ENCODE data around the gene ZNF276.

Gene ZNF276

DNA sequence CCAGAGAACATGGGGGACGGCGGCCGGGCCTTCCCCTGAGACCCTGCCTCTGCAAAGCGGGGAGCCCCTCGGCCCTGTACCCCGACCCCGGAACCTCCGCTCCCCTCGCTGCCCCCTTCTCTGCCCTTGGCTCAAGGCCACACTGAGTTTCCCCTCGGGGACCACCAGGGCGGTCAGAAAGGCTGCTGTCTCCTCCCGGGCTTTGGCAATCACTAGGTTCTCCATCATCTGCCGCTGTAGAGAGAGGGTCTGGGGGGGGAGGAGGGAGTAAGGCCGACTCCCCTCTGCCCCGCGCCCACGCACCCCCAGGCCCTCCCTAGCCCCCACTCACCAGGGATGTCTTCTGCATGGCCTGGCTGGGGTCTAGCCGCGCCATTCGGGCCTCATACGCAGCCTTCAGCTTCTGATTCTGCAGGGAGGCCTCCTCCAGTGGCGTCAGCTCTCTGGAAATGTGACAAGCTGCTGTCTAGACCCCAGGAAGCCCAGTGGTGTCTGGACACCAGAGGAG lies 9.0 kb upstream of the ZNF276 start:
- DNase-seq = peak; percentile 35

DNA sequence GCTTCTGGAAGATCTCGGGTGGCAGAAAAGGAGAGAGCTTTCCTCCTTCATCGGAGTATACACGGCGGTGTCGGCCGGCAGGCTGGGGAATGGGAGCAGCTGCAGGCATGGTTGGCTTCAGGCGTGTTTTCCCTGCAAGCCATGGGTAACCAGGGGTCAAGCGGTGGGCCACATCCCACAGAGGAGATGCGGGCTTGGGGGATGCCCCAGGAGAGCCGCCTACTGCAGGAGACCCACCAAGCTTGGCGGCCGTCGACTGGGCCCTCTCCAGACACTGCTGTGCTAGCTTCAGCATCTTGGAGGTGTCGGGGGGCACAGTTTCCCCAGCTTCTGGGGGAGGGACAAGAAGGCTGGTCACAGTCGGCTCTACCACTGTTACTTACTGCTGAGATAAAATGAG lies 4.8 kb upstream of the ZNF276 start:
- DNase-seq = no peak

DNA sequence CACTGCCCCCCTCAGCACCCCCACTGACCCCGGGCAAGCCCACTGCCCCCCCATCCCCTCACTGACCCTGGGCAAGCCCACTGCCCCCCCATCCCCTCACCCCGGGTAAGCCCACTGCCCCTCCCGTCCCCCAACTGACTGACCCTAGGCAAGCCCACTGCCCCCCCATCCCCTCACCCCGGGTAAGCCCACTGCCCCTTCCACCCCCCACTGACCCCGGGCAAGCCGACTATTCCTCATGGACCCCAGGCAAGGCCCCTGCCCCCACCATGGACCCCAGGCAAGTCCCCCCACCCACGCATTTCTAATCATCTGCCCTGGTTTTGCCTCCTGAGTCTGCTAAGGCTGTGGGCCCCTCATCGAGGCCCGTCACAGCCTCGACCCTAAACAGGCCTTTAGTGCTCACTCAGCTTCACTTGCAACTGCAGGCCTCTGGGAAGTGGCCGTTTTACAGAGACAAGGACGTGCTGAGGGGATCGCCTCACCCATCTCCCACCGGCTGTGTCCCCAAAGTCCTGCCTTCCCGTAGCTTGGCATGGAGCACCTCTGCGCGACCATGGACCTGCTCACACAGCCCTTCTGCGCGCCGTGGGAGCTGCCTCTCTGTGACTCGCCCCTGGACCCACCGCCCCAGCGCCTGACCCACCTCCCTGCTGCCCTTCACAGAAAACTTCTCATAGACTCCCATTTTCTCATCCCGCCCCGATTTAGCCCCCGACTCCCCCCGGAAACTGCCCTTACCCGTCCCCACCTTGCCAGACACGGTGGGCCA lies 4.2 kb upstream of the ZNF276 start:
- no peak for DNase-seq

DNA sequence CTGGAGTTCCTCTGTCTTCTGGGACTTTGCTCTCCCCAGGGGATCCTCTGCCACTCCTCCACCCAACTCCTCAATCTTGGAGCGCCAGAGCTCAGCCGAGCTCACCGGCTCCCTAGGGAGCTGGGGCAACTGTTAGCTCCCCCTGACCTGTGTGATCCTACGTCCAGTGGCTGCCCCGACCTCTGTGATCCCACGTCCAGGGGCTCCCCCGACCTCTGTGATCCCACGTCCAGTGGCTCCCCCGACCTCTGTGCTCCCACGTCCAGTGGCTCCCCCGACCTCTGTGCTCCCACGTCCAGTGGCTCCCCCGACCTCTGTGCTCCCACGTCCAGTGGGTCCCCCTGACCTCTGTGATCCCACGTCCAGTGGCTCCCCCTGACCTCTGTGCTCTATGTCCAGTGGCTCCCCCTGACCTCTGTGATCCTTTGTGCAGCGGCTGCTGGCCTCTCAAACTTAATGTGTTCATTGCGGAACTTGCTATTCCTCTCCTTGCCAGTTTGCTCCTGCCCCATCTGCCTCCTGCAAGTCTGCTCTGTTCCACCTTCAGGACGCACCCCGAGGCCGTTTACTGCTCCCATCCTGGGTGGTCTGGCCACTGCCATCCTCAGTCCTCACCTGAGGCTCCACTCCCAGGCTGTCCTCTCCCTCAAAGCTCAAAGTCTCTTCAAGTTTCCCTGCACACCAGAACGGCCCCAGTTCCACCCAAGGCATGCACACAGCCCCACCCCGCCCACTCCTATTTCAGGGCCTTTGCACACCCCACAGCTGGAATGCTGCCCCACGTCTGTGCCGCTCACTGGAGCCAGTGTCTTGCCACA lies 3.4 kb upstream of the ZNF276 start:
- no peak for DNase-seq

DNA sequence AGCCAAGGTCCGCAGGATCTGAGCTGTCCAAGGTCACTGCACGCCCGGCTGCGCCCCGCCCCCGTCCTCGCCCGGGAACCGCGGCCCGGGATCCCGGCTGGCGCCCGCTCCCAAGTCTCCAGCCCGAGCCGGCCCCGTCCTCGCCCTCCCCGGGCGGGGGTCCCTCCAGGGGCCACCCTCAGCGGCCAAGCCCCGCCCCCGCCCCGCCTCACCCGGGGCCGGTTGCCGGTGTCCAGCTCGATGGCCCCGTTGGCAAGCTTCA lies 855 bp upstream of the ZNF276 start:
- DNase-seq = no peak

DNA sequence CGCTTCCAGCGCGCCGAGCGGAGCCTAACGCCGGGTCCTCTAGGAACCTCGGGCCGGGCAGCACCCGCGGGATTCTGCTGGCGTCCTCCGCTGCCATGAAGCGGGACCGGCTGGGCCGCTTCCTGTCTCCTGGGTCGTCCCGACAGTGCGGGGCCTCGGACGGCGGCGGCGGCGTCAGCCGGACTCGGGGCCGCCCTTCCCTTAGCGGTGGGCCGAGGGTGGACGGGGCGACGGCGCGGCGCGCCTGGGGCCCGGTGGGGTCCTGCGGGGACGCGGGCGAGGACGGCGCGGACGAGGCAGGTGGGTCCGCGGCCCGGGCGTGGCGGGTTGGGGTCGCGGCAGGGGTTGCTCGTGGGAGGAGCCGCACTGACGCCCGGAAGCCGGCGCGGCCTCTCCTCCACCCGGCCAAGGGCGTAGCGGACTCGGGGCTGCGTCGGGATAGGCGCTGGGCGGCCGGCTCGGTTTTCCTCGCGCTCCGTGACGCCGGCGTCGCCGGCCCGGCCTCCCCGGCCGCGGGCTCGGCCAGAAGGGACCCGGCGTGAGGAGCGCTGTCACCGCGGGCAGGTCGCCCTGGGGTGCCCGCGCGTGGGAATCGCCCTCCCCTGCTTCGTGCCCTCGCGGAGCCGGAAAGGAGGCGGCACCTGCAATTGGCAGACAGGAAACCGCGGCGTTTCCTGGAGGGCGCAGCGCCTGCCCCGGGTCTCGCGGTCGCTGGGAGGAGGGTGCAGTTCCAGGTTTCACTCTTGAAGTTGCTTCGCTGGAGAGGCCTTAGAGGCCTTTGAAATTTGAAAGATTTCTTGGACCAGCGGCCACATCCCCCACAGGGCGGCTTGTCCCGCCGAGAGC lies 432 bp downstream of the ZNF276 start:
- DNase-seq = peak; percentile 41

DNA sequence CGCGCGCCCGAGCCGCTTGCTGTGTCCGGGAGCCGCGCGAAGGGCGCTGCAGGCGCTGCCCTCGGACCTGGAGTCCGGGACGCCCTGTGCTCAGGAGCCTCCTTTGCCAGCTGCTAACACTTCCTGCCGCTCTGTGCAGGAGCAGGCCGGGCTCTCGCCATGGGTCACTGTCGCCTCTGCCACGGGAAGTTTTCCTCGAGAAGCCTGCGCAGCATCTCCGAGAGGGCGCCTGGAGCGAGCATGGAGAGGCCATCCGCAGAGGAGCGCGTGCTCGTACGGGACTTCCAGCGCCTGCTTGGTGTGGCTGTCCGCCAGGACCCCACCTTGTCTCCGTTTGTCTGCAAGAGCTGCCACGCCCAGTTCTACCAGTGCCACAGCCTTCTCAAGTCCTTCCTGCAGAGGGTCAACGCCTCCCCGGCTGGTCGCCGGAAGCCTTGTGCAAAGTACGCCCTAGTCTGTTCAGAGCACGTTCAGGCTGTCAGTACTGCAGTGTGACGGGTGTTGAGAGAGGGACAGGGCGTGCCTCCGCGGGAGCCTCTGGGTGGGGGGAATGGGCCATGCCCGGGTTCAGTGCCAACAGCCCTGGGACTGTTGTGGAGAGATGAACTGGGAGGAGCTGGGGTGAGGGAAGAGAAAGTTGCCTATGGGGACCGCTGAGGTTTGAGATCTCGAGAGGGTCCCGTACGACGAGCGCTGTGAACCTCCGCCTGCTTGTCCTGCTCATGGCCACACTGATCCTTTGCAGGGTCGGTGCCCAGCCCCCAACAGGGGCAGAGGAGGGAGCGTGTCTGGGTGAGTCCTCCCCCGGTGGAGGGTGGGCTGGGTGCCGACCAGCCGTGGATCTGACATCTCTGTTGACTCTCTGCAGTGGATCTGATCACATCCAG lies 1.3 kb downstream of the ZNF276 start:
- DNase-seq = no peak

DNA sequence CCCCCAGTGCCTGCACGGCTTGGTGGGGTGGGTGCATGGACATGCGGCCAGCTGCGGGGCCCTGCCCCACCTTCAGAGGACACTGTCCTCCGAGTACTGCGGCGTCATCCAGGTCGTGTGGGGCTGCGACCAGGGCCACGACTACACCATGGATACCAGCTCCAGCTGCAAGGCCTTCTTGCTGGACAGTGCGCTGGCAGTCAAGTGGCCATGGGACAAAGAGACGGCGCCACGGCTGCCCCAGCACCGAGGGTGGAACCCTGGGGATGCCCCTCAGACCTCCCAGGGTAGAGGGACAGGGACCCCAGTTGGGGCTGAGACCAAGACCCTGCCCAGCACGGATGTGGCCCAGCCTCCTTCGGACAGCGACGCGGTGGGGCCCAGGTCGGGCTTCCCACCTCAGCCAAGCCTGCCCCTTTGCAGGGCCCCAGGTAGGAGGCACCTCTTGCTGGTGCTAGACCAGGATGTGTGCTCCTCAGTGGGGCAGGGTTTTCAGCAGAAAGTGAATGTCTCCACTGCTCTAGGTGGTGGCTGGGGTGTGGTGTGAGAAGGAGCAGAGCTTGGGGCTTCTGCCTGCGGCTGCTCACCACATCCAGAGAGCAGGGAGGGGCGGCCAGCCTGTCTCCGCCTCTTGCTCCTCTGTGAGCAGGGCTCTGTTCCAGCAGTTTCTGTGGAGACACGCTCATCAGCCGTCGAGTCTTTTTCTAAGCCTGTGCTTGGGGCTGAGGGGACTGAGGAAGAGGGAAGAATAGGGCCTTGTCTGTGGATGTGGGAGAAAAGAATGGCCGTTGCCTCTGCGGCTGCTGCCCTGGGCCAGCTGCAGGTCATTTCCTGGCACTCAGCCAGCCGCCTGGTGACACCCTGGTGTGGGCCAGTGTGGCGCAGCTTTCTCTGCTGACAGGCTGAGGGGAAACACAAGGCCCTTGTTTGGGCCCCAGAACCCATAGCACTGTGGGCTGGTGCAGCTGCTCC lies 2.2 kb downstream of the ZNF276 start:
- no peak for DNase-seq

DNA sequence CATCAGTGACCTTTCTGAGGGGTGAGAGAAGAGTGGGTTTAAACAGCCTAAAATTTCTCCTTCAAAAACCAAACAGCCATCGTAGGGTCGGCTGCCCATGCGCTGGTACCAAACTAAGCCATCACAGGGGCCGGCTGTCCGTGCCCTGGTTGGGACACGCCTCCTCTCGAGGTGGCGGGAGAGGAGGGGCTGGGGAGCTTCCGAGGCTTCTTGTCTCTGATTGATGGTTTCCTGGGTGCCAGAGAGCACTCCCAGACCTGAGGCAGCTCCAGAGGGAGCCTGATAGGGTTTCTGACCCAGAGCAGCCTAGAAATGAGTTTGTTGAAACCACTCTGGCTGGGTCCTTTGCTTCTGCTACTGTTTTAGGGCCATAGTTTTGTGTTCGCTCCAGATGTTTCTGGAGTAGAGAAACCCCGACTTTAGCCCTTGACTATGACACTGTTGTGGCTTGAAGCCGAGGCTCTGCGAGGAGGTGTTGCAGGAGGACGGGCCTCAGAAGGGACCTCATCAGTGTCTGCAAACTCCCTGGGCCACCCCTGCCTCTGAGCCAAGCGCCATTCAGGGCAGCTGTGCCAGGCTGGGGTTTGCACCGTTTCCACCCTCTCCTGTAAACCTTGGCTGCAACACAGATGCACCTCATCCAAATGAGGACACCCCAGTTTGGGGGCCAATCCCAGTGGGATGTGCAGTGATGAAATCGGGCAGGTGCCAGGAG lies 6.2 kb downstream of the ZNF276 start:
- no peak for DNase-seq

DNA sequence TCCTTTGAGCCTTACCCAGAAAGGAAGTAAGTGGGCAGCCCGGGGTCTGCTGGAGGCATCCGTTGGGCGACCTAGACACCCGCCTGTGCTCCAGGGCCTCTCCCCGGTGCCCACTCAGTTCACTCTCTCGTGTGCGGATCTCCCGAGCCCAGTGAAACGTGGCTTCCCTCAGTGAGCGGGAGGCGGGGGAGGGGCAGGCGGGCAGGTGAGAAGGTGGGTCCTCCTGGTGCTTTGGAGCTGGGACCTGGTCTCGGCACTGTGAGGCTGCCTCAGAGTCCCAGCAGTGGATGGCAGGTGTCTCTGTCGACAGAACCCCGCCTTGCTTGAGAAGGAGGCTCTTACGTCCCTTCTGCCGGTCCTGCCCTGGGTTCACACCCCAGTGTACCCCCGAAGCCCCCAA lies 8.0 kb downstream of the ZNF276 start:
- DNase-seq = no peak

DNA sequence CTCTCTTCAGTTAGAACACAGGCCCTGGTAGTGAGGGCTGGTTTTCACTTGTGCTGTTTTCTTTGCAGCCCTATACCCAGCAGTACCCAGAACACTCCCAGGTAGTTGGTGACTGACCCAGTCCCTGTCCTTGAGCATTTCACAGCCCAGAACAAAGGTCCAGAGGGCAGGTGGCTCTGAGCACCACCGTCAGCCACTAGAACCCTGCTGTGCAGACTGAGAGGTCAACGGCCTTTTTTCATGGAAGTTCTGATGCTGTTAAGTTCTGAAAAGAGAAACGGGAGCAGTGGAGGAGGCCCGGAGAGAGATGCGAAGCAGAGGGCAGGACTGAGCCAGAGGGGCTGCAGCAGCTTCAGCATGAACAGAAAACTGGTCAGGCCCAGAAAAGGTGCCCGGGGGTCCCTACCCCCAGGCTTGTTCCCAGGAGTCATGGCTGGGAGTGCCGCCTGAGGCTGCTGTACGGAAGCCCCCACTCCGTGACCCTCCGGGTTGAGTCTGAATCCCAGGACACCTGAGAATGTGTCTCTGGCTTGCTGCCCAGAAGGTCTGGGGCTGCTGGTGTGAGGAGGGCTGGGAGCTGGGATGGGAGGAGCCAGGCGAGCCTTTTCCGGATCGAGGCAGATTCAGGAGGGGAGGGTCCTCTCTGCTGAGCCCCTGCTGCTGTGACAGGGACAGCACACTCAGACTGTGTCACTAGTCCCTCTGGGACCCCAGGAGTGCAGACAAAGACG lies 8.7 kb downstream of the ZNF276 start:
- no peak for DNase-seq

DNA sequence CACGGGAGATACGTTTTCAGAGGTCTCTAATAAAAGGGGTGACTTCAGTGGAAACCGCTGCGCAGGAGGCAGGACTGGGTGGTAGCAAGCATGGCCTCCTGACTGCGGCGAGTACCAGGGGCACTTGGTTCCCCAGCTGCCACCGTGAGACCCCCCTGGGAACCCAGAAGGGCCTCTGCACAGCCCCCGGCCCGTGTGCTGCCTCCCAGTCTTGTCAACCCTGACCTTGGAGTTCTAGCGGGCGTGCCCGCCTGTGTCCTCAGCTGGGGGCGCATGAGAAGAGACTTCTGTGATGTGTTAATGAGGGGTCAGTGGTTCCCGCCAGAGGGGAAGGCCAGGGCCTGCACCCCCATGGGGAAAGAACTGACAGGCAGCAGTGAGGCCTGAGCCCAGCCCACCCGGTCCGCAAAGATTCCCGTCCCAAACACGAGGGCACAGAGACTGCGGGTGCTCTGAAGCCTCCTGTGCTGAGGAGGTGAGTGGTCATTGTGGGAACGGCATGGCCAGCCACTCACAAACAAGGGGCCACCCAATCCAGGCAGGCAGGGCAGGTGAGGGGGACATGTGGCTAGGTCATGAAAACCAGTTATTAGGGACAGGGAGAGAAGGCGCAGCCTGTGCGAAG lies 9.4 kb downstream of the ZNF276 start:
- DNase-seq = no peak

DNA sequence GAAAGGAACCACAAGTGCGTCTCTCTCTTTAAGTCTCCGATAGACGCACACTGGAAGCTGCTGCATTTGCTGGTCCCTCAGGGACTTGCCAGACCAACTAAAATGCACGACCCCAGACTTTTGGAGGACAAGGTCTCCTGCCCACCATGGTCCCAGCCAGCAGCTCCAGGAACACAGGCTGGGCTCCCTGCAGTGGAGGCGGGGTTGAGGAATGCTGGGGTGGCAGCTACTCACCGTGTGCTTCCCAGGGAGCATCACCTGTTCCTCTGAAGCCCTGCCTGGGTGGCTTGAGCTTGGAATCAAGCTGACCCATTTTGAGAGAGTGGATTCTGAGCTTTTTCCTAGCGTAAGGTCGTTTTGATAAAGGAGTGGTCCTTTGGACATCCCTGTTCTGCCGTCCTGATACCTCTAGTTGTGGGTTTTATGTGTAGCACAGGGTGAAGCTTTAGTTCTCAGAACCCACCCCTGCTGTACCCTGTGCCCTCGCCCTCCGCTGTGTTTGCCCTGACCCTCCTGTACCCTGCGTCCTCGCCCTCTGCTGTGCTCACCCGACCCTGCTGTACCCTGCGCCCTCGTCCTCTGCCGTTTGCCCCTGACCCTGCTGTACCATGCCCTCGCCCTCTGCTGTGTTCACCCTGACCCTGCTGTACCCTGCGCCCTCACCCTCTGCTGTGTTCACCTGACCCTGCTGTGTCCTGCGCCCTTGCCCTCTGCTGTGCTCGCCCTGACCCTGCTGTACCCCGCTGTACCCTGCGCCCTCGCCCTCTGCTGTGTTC lies 11.0 kb downstream of the ZNF276 start:
- no peak for DNase-seq

DNA sequence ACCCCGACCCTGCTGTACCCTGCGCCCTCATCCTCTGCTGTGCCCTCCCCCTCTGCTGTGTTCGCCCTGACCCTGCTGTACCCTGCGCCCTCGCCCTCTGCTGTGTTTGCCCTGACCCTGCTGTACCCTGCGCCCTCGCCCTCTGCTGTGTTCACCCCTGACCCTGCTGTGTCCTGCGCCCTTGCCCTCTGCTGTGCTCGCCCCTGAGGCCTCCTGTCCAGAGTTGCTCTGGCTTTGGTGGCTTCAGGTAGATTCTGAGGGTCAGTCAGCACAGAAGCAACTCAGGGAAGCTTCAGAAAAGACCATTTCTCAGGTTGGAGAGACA lies 11.5 kb downstream of the ZNF276 start:
- DNase-seq = no peak

DNA sequence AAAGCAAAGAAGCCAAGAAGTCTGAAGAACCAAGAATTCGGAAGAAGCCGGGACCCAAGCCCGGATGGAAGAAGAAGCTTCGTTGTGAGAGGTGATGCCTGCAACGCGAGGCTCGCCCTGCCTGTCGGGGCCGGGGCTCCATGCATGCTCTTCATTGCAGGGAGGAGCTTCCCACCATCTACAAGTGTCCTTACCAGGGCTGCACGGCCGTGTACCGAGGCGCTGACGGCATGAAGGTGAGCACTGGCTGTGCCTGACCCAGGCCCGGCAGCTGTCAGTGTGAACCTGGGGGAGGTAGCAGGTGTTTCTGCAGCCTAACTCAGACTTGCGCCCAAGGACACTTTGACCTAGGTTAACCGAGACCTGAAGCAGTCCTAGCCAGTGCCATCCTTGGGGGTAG lies 12.0 kb downstream of the ZNF276 start:
- DNase-seq = no peak

DNA sequence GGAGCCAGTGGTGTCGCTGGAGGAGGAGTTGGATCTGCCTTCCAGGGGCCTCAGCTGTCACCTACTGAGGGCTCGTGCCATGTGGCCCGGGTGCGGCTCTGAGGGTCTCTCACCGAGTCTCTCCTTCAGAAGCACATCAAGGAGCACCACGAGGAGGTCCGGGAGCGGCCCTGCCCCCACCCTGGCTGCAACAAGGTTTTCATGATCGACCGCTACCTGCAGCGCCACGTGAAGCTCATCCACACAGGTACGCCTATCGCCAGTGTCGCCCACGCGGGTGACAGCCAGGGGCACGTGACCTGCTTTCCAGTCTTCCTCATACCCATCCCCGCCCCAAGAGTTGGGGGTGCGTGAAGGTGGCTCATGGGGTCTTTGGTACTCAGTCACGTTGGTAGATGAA lies 12.5 kb downstream of the ZNF276 start:
- no peak for DNase-seq

DNA sequence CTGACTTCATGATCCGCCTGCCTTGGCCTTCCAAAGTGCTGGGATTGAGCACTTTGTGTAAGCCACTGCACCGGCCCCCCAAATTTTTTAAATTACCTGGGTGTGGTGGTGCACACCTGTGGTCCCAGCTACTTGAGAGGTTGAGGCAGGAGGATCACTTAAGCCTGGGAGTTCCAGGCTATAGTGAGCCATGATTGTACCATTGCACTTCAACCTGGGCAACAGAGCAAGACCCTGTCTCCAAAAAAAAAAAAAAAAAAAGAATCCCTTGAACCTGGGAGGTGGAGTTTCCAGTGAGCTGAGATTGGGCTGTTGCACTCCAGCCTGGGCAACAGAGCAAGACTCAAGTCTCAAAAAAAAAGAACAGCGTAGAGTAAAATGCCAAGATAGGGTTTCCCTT lies 15.2 kb downstream of the ZNF276 start:
- DNase-seq = no peak

DNA sequence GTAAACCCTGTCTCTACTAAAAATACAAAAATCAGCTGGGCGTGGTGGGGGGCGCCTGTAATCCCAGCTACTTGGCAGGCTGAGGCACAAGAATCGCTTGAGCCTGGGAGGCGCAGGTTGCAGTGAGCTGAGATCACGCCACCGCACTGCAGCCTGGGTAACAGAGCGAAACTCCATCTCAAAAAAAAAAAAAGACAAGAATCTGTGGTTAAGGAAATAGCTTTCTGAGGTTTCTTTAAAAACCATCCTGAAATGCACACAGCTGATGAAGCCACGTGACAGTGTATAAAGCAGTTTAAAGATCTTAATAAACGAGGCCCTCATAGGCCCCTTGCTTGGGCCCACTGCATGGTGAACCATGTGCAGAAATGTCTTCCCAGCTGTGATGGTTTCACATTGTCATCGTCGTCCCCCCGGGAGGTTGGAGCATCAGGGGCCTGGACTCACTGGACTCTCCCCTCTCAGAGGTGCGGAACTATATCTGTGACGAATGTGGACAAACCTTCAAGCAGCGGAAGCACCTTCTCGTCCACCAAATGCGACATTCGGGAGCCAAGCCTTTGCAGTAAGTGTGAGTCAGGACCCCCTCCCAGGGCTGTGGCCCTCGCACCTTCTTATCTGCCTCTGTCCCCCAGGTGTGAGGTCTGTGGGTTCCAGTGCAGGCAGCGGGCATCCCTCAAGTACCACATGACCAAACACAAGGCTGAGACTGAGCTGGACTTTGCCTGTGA lies 16.2 kb downstream of the ZNF276 start:
- DNase-seq = no peak

Measured in fibroblast of skin of right biceps (primary cell).